Activated T-helper 2 cell treated with anti-CD3 and anti-CD28 coated beads, Interferon-gamma antibody, Interleukin-2, Interleukin-4, amounts not matched to agents 10 μg/mL and 5 μg/mL and 100 μg/mL, durations not matched to agents 14 hours and 24 hours and 36 hours (primary cell): ENCODE results near the gene ANKS1A. TPM values are rescaled to one million over a fixed set of nuclear protein-coding genes. Genes with fewer than 3 reads are reported as not detected.

Experiments
- DNase-seq: peaks from one replicate; pipeline ENCODE4 v3.0.0; 2021; ENCODE audit warnings: low spot score
- H3K27ac Mint-ChIP-seq: one replicate; pipeline ENCODE4 v1.8.0; 2021; ENCODE audit warnings: mixed read lengths
- H3K27me3 Mint-ChIP-seq: one replicate; pipeline ENCODE4 v1.8.0; 2021; ENCODE audit warnings: low read depth, mixed read lengths
- H3K36me3 Mint-ChIP-seq: one replicate; pipeline ENCODE4 v1.8.0; 2021; ENCODE audit warnings: low read depth, mixed read lengths
- H3K4me1 Mint-ChIP-seq: one replicate; pipeline ENCODE4 v1.8.0; 2021; ENCODE audit warnings: low read depth, mixed read lengths
- H3K4me3 Mint-ChIP-seq: one replicate; pipeline ENCODE4 v1.8.0; 2021; ENCODE audit warnings: low read depth, mild to moderate bottlenecking, moderate library complexity, mixed read lengths
- H3K9me3 Mint-ChIP-seq: one replicate; pipeline ENCODE4 v1.8.0; 2021; ENCODE audit warnings: mixed read lengths
- intact Hi-C: fragments of 100-400 bp; cut with micrococcal nuclease; formaldehyde crosslinking; loops from one replicate; pipeline ENCODE4 v1.15.1; 2023
- total RNA-seq: library from RNA; stranded (reverse); gene quantifications from 2 replicates; pipeline ENCODE4 v1.2.3, GENCODE V29; 2022

ANKS1A gene
- total RNA-seq, 1 donor from 2014 or later: 7.3 TPM

- Mint-ChIP-seq H3K4me1 (peaks cover 4% of the 10 kb centered on the region), H3K9me3 (no peaks in the 10 kb centered on the region), H3K4me3 (no peak overlapping the region), H3K27ac (no peak overlapping the region), H3K36me3 (peaks cover 3% of the 10 kb centered on the region), H3K27me3 (no peaks in the 10 kb centered on the region)
- intact Hi-C loops: no loop called here
- no peak for DNase-seq
These were observed 127.7 kb downstream of the ANKS1A start for GRCh38 chr6:35016502-35017321.

GRCh38 chr6:35017411-35018181 lies 128.5 kb downstream of the ANKS1A start:
- H3K36me3 Mint-ChIP-seq: peaks cover 3% of the 10 kb centered on the region
- no peaks in the 10 kb centered on the region for H3K27me3 Mint-ChIP-seq
- H3K4me1 Mint-ChIP-seq: no peaks in the 10 kb centered on the region
- intact Hi-C loops: no loop called here
- DNase-seq: no peak
- H3K9me3 Mint-ChIP-seq: no peaks in the 10 kb centered on the region
- no peak overlapping the region for H3K4me3 Mint-ChIP-seq
- no peak overlapping the region for H3K27ac Mint-ChIP-seq

- Mint-ChIP-seq H3K27me3 (no peaks in the 10 kb centered on the region), H3K9me3 (no peaks in the 10 kb centered on the region), H3K4me3 (no peak overlapping the region), H3K4me1 (no peaks in the 10 kb centered on the region), H3K36me3 (peaks cover 3% of the 10 kb centered on the region), H3K27ac (no peak overlapping the region)
- intact Hi-C loops: no loop called here
- DNase-seq: no peak
These were observed 129.1 kb downstream of the ANKS1A start for GRCh38 chr6:35018182-35018519.

DNA sequence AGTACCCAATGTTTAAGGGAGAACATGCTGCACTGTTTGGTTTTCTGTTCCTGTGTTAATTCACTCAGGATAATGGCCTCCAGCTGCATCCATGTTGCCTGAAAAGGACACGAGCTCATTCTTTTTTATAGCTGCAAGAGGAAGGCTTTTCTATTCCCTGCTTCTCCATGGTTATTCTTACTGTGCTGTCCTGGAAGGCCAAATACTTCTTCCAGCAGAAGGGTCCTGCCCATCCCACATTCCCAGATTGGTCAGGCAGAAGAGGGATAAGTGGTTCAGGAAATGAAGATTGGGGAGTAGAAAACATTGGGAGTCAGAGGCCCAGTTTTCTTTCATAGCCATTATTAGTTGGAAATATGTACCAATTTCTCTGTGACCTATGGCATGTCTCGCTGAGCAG lies 129.7 kb downstream of the ANKS1A start:
- no peak for DNase-seq
- Mint-ChIP-seq H3K27ac (no peak overlapping the region), H3K4me3 (no peak overlapping the region), H3K27me3 (no peaks in the 10 kb centered on the region), H3K4me1 (no peaks in the 10 kb centered on the region), H3K9me3 (no peaks in the 10 kb centered on the region), H3K36me3 (peaks cover 3% of the 10 kb centered on the region)
- intact Hi-C loops: no loop called here

DNA sequence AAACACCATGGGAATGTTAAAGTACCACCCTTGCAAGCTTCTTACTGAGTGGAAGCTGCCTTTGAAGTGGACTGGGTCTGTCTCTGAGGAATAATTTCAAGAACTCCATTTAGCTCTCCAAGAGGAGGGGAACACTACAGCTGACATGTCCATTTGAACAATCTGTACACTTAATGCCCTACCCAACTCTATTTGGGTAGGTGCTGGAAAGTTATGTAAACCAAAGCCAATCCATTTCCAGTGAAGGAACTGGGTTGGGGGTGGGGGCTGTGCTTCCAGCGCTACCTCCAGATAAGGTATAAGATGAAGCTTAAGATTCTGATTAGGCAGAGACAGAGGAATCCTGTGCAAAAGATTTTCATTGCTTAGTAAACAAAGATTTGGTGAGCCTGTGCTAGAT lies 130.1 kb downstream of the ANKS1A start:
- intact Hi-C loops: no loop called here
- no peaks in the 10 kb centered on the region for H3K9me3 Mint-ChIP-seq
- no peak for DNase-seq
- no peak overlapping the region for H3K27ac Mint-ChIP-seq
- peaks cover 3% of the 10 kb centered on the region for H3K36me3 Mint-ChIP-seq
- H3K4me1 Mint-ChIP-seq: no peaks in the 10 kb centered on the region
- no peak overlapping the region for H3K4me3 Mint-ChIP-seq
- H3K27me3 Mint-ChIP-seq: no peaks in the 10 kb centered on the region

DNA sequence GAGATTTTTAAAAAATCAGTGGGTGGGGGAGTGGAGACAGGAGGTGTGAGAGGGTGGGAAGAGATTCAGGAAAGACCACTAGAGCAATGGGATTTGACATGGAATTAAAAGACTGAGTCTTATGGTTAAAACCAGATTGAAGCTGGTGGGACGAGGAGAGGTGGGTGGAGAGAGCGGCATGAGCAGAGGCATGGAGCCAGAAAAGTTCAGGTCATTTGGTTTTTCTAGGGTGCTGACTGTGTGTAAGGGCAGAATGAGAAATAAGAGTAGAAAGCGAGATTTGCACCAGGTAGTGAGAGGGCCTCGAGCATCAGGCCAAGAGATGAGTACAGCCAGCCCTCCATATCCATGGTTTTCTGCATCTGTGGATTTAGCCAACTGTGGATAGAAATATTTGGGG lies 130.8 kb downstream of the ANKS1A start:
- no peak overlapping the region for H3K27ac Mint-ChIP-seq
- peaks cover 3% of the 10 kb centered on the region for H3K36me3 Mint-ChIP-seq
- H3K9me3 Mint-ChIP-seq: no peaks in the 10 kb centered on the region
- no peak overlapping the region for H3K4me3 Mint-ChIP-seq
- intact Hi-C loops: no loop called here
- no peaks in the 10 kb centered on the region for H3K4me1 Mint-ChIP-seq
- no peak for DNase-seq
- no peaks in the 10 kb centered on the region for H3K27me3 Mint-ChIP-seq

DNA sequence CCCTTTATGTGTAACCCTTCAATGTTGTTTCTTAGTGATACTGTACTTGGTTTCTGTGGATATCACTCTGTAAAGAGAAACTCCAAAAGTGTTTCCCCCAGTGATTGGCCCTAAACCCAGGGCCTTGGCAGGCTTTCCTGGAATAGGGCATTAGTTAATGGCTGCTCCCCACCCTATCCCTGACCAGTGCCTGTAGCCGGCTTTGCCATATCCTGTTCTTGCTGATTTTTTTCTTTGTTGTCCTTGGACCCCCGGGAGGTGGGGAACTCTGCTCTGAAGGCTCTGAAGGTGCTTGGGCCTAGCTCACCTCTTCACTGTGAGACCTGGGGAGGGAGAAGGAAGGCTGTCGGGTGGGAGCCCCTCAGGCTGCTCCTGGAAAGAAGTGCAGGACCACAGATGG lies 131.9 kb downstream of the ANKS1A start:
- DNase-seq: no peak
- no peak overlapping the region for H3K4me3 Mint-ChIP-seq
- no peak overlapping the region for H3K27ac Mint-ChIP-seq
- H3K36me3 Mint-ChIP-seq: peaks cover 3% of the 10 kb centered on the region
- H3K27me3 Mint-ChIP-seq: no peaks in the 10 kb centered on the region
- no peaks in the 10 kb centered on the region for H3K9me3 Mint-ChIP-seq
- H3K4me1 Mint-ChIP-seq: no peaks in the 10 kb centered on the region
- intact Hi-C loops: no loop called here

DNA sequence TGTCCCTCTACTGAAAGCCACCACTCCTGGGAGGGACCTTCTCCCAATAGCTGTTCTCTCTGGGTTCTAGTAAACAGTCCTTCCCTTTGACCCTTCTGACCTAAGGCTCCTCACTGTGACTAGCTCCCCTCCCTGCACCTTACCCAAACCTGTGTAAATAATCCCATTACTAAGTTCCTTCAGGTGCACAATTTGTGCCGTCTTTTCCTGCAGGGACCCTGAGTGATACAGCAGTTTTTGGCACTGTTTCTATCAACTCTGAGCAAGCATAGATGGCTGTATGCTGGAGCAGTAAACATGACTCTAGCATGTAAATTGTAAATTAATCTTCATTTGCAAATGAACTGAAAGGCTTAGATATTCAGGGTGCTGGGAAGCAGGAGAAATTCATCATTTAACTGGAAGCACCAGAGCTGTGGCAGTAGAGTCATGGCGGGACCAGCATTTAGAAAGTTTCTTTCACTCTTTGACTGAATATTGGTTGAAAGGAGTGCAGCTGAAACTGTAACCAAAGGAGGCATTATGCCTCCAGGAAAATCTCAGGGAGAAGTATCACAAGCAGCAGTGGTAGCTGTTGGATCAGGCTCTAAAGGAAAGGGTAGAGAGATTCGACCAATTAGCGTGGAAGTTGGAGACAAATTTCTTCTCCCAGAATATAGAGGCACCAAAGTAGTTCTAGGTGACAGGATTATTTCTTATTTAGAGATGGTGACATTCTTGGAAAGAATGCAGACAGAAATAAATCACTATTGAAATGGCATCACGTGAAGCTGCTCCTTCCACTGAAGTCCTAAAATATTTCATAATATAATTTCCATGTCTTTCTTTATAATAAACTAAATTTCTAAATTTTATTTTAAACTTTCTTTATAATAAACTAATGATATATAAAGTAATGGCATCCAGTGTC lies 134.3 kb downstream of the ANKS1A start:
- Mint-ChIP-seq H3K4me3 (no peak overlapping the region), H3K27me3 (no peaks in the 10 kb centered on the region), H3K9me3 (no peaks in the 10 kb centered on the region), H3K4me1 (no peaks in the 10 kb centered on the region), H3K27ac (no peak overlapping the region), H3K36me3 (peaks cover 3% of the 10 kb centered on the region)
- intact Hi-C loops: no loop called here
- no peak for DNase-seq

GRCh38 chr6:35024551-35025054 lies 135.5 kb downstream of the ANKS1A start:
- no peak for DNase-seq
- Mint-ChIP-seq H3K27me3 (no peaks in the 10 kb centered on the region), H3K27ac (no peak overlapping the region), H3K4me3 (no peak overlapping the region), H3K36me3 (no peaks in the 10 kb centered on the region), H3K4me1 (no peaks in the 10 kb centered on the region), H3K9me3 (no peaks in the 10 kb centered on the region)
- intact Hi-C loops: no loop called here

- intact Hi-C loops: no loop called here
- no peaks in the 10 kb centered on the region for H3K27me3 Mint-ChIP-seq
- H3K27ac Mint-ChIP-seq: no peak overlapping the region
- H3K9me3 Mint-ChIP-seq: no peaks in the 10 kb centered on the region
- H3K36me3 Mint-ChIP-seq: no peaks in the 10 kb centered on the region
- H3K4me3 Mint-ChIP-seq: no peak overlapping the region
- no peaks in the 10 kb centered on the region for H3K4me1 Mint-ChIP-seq
- DNase-seq: no peak
These were observed 136.5 kb downstream of the ANKS1A start for GRCh38 chr6:35025232-35026188.

GRCh38 chr6:35026434-35027222 lies 137.6 kb downstream of the ANKS1A start:
- intact Hi-C loops: no loop called here
- DNase-seq: no peak
- no peak overlapping the region for H3K27ac Mint-ChIP-seq
- no peaks in the 10 kb centered on the region for H3K9me3 Mint-ChIP-seq
- no peaks in the 10 kb centered on the region for H3K4me1 Mint-ChIP-seq
- no peak overlapping the region for H3K4me3 Mint-ChIP-seq
- H3K27me3 Mint-ChIP-seq: no peaks in the 10 kb centered on the region
- no peaks in the 10 kb centered on the region for H3K36me3 Mint-ChIP-seq
